Ascending aorta (tissue), 2 donors: ENCODE results near the gene HSD17B7. TPM values are rescaled to one million over a fixed set of nuclear protein-coding genes. Genes with fewer than 3 reads are reported as not detected.
A peak's percentile ranks its signal among the peaks of the same experiment; 100 is the strongest.

Source experiments
- DNase-seq, 2 donors: peaks; one replicate each; pipeline ENCODE4 v3.0.0-alpha.2; 2019; ENCODE audit warnings: low spot score in 2 of 2
- H3K27ac ChIP-seq, 2 donors: fragments of 200-600 bp; sonication (generic); one replicate each; pipeline ENCODE4 v1.5.1; 2016 to 2017; ENCODE audit warnings: mild to moderate bottlenecking in 1 of 2
- H3K27me3 ChIP-seq: fragments of 200-600 bp; sonication (generic); one replicate; pipeline ENCODE4 v1.5.1; 2017
- H3K36me3 ChIP-seq, 2 donors: fragments of 200-600 bp; sonication (generic); one replicate each; pipeline ENCODE4 v1.5.1; 2016
- H3K4me1 ChIP-seq, 2 donors: fragments of 200-600 bp; sonication (generic); one replicate each; pipeline ENCODE4 v1.5.1; 2016 to 2017; ENCODE audit warnings: mild to moderate bottlenecking in 1 of 2
- H3K4me3 ChIP-seq, 2 donors: fragments of 200-600 bp; sonication (generic); one replicate each; pipeline ENCODE4 v1.5.1; 2016 to 2017; ENCODE audit warnings: mild to moderate bottlenecking in 1 of 2
- H3K9me3 ChIP-seq, 2 donors: fragments of 200-600 bp; sonication (generic); one replicate each; pipeline ENCODE4 v1.5.1; 2016
- intact Hi-C: fragments of 100-400 bp; cut with DNase I; formaldehyde crosslinking; loops from one replicate; pipeline ENCODE4 v1.15.1; 2023
- total RNA-seq: library from RNA; depleted of rRNA; stranded (reverse); fragments of >200 nt; gene quantifications from one replicate; pipeline ENCODE4 v1.1.0, GENCODE V29; 2016
- TF ChIP-seq, protein P1 (sequence below), 3 experiments: fragments of 200-600 bp in 2 of 3; fragments of 450-650 bp in 1 of 3; sonication (generic) in 2 of 3; IDR thresholded peaks; one replicate each; pipeline ENCODE4 v1.5.1; 2016 to 2019; ENCODE audit warnings: antibody characterized with exemption in 3 of 3, mild to moderate bottlenecking in 1 of 3, moderate library complexity in 1 of 3

HSD17B7 gene
- total RNA-seq, 1 donor from 2014 or later, result 6.6 TPM

DNA sequence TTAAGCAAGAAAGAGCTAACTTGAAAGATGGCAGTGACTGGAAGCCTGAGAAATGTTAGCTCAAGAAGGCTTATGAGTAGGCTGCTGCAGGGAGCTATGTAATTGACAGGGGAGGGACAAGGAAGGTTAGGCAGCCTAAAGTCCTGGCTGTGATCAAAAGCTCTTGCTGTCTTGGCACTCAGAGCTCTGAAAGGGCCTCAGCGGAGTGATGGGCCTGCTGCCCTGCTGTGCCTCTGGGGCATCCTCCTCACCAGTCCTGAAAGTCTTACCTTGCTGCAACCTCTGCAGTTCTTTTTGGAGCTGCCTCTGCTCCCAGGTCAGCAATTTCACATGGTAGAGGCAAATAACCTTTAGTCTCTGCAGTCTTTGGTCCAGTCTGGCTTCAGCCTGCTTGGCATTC, 68.7 kb downstream of the HSD17B7 start:
- TF ChIP-seq, protein P1, sequence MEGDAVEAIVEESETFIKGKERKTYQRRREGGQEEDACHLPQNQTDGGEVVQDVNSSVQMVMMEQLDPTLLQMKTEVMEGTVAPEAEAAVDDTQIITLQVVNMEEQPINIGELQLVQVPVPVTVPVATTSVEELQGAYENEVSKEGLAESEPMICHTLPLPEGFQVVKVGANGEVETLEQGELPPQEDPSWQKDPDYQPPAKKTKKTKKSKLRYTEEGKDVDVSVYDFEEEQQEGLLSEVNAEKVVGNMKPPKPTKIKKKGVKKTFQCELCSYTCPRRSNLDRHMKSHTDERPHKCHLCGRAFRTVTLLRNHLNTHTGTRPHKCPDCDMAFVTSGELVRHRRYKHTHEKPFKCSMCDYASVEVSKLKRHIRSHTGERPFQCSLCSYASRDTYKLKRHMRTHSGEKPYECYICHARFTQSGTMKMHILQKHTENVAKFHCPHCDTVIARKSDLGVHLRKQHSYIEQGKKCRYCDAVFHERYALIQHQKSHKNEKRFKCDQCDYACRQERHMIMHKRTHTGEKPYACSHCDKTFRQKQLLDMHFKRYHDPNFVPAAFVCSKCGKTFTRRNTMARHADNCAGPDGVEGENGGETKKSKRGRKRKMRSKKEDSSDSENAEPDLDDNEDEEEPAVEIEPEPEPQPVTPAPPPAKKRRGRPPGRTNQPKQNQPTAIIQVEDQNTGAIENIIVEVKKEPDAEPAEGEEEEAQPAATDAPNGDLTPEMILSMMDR (IDR thresholded peaks at IDR 0.05), result no peak
- H3K36me3 ChIP-seq, result no peaks in the 10 kb centered on the region
- peak overlapping the region; percentile 89 to 93 for H3K27ac ChIP-seq
- no peaks in the 10 kb centered on the region for H3K27me3 ChIP-seq
- DNase-seq, result no peak
- intact Hi-C loops, result loop anchor here (5.0 kb wide), 1 partner anchor 48 kb away; no protein-coding TSS in a partner anchor
- H3K4me1 ChIP-seq, result peaks cover 5 to 61% of the 10 kb centered on the region in 2 donors
- no peaks in the 10 kb centered on the region for H3K9me3 ChIP-seq
- H3K4me3 ChIP-seq, result no peak overlapping the region

DNA sequence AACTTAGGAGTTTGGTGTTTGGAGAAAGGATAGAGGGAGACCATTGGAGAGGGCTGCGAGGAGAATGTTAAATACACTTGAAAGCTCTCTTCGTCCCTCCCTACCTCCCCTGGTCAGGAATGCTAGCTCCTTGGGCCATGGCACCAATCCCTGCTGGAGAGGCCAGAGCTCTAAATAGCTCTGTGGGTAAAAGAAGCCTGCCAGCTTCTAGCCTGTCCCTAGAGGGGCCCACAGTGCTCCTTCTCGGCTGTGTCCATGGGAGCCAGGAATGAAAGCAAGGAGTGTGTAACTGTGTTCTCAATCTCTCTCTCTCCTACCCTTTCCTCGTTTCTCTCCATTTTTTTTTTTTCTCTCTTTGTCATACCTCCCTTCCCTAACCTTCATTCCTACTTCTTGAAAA, 70.6 kb downstream of the HSD17B7 start, which contains the start of gene CCDC190:
Gene CCDC190, minus strand, starts transcription at position 75 of the 400 bp plus-strand sequence. CDS start 1,529 bp downstream, outside the sequence.
- peaks cover 5 to 55% of the 10 kb centered on the region in 2 donors for H3K4me1 ChIP-seq
- H3K27me3 ChIP-seq, result no peaks in the 10 kb centered on the region
- no peaks in the 10 kb centered on the region for H3K9me3 ChIP-seq
- intact Hi-C loops, result no loop called here
- DNase-seq, result peak; percentile 38 to 91
- no peaks in the 10 kb centered on the region for H3K36me3 ChIP-seq
- H3K27ac ChIP-seq, result peak within 1 kb of the TSS; percentile 89 to 93
- TF ChIP-seq, protein P1 (IDR thresholded peaks at IDR 0.05), result no peak
- peak within 1 kb of the TSS in 1 of 2 donors; percentile 7 for H3K4me3 ChIP-seq

DNA sequence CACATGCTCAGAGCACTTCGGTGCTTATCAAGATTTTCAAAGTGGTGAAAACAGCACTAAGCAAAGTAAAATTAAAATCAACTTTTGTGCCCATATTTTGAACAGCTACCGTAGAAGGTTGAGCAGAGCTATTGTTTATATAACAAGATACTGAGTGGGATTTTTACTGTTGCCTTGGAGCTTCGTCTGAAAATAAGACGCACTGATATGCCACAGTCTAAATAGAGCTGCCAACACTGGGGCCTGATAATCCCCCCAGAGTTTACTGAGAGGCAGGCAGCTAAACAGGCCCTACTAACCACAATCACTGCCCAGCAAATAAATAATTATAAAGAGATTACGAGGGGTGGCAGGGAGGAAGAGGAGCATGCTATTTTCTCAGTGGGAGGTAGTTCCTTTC, 71.1 kb downstream of the HSD17B7 start:
- H3K27ac ChIP-seq, result peak overlapping the region; percentile 89 to 93

More for the DNA sequence above, 71.1 kb downstream of the HSD17B7 start:
- no peaks in the 10 kb centered on the region for H3K36me3 ChIP-seq
- H3K4me1 ChIP-seq, result peaks cover 5 to 52% of the 10 kb centered on the region in 2 donors
- no peaks in the 10 kb centered on the region for H3K9me3 ChIP-seq
- TF ChIP-seq, protein P1 (IDR thresholded peaks at IDR 0.05), result no peak
- intact Hi-C loops, result no loop called here
- peak overlapping the region in 1 of 2 donors; percentile 7 for H3K4me3 ChIP-seq
- no peaks in the 10 kb centered on the region for H3K27me3 ChIP-seq
- no peak for DNase-seq

Other genes with a start within 250 kb of the HSD17B7 start
- 32.7 TPM for gene UAP1, start 229.0 kb upstream of the HSD17B7 start, total RNA-seq
- gene DDR2, start 158.2 kb upstream of the HSD17B7 start, total RNA-seq, result 77.9 TPM
- gene CCDC190, start 70.5 kb downstream of the HSD17B7 start, total RNA-seq, result 1.9 TPM